Gastroesophageal sphincter (tissue), 4 donors: ENCODE measurements around the gene ALKBH3. TPM values are rescaled to one million over a fixed set of nuclear protein-coding genes. Genes with fewer than 3 reads are reported as not detected.

ENCODE experiments used
- ATAC-seq: fragments of 150-250 bp; one replicate; pipeline ENCODE4 v1.9.1; 2016; ENCODE audit warnings: mild to moderate bottlenecking, moderate library complexity
- H3K27ac ChIP-seq, 4 donors: fragments of 200-600 bp; sonication (generic) in 3 of 4; 1 replicate in 3 of 4; 2 replicates in 1 of 4; pipeline ENCODE4 v1.5.1; 2016 to 2019
- H3K27me3 ChIP-seq: fragments of 200-600 bp; sonication (generic); one replicate; pipeline ENCODE4 v1.5.1; 2019
- H3K36me3 ChIP-seq, 2 donors: fragments of 200-600 bp; sonication (generic); one replicate each; pipeline ENCODE4 v1.5.1; 2019; ENCODE audit warnings: control low read depth in 1 of 2
- H3K4me1 ChIP-seq, 3 donors: fragments of 200-600 bp; sonication (generic); 1 replicate in 2 of 3; 2 replicates in 1 of 3; pipeline ENCODE4 v1.5.1; 2016 to 2019; ENCODE audit warnings: control low read depth in 2 of 3
- H3K4me3 ChIP-seq, 2 donors: fragments of 200-600 bp; sonication (generic); one replicate each; pipeline ENCODE4 v1.5.1; 2019; ENCODE audit warnings: mild to moderate bottlenecking in 1 of 2, moderate library complexity in 1 of 2
- H3K9me3 ChIP-seq, 3 donors: fragments of 200-600 bp; sonication (generic); one replicate each; pipeline ENCODE4 v1.5.1; 2017 to 2019; ENCODE audit warnings: control low read depth in 2 of 3
- CTCF ChIP-seq, 4 experiments: fragments of 200-600 bp in 2 of 4; fragments of 450-650 bp in 2 of 4; sonication (generic) in 1 of 4; IDR thresholded peaks; one replicate each; pipeline ENCODE4 v1.5.1; 2017 to 2019; ENCODE audit warnings: antibody characterized with exemption in 4 of 4, mild to moderate bottlenecking in 2 of 4, moderate library complexity in 2 of 4
- EP300 ChIP-seq: sonication (generic); formaldehyde crosslinking; IDR thresholded peaks from one replicate; pipeline ENCODE4 v1.6.1; 2017; ENCODE audit warnings: antibody characterized with exemption, mild to moderate bottlenecking
- POLR2A ChIP-seq, 2 donors: fragments of 450-650 bp; IDR thresholded peaks; one replicate each; pipeline ENCODE4 v1.6.1; 2017; ENCODE audit warnings: antibody characterized with exemption in 2 of 2, mild to moderate bottlenecking in 2 of 2, moderate library complexity in 1 of 2
- POLR2AphosphoS5 ChIP-seq: sonication (generic); formaldehyde crosslinking; IDR thresholded peaks from one replicate; pipeline ENCODE4 v1.6.1; 2017; ENCODE audit warnings: antibody characterized with exemption
- WGBS, 2 donors: methylation state at CpG; one replicate each; pipeline ENCODE4 v1.1.5; 2018; ENCODE audit warnings: low coverage in 1 of 2; 5-methylcytosine and 5-hydroxymethylcytosine counted together
- total RNA-seq, 4 donors: library from RNA; depleted of rRNA; stranded (reverse); fragments of >200 nt; gene quantifications; one replicate each; pipeline ENCODE4 v1.1.0, GENCODE V29; 2016

ALKBH3 gene
- total RNA-seq, 4 donors from 2014 or later, result 24.0 to 41.3 (median 37.1) TPM

GRCh38 chr11:43917851-43918250 lies 37.2 kb downstream of the ALKBH3 start:
- no peak overlapping the region for H3K4me3 ChIP-seq
- peak overlapping the region in 3 of 4 donors; percentile 15 to 88 (median 86) for H3K27ac ChIP-seq
- H3K27me3 ChIP-seq, result no peaks in the 10 kb centered on the region
- TF ChIP-seq POLR2AphosphoS5 (no peak), POLR2A (IDR thresholded peaks at IDR 0.05) (no peak), EP300 (no peak)
- no peak for ATAC-seq
- H3K36me3 ChIP-seq, result peaks cover 0 to 64% of the 10 kb centered on the region in 2 donors
- peaks cover 7 to 58% (median 19%) of the 10 kb centered on the region in 3 donors for H3K4me1 ChIP-seq
- 40 to 83% methylated on average over 1 of the region's 1 CpG for WGBS, 2 donors
- H3K9me3 ChIP-seq, result no peaks in the 10 kb centered on the region

GRCh38 chr11:43918662-43919061 lies 38.0 kb downstream of the ALKBH3 start:
- Histone ChIP-seq H3K27me3 (no peaks in the 10 kb centered on the region), H3K4me1 (peaks cover 12 to 66% (median 28%) of the 10 kb centered on the region in 3 donors), H3K9me3 (no peaks in the 10 kb centered on the region), H3K36me3 (peaks cover 0 to 56% of the 10 kb centered on the region in 2 donors), H3K4me3 (no peak overlapping the region), H3K27ac (peak overlapping the region in 3 of 4 donors; percentile 15 to 88 (median 86))
- TF ChIP-seq CTCF (IDR thresholded peaks at IDR 0.05), result no peak
- TF ChIP-seq EP300, result no peak
- no peak for TF ChIP-seq POLR2A (IDR thresholded peaks at IDR 0.05)
- no peak for TF ChIP-seq POLR2AphosphoS5
- no peak for ATAC-seq

- H3K27ac ChIP-seq, result peak overlapping the region; percentile 67 to 88 (median 85)
- no peak for TF ChIP-seq POLR2AphosphoS5
- TF ChIP-seq EP300, result no peak
- TF ChIP-seq POLR2A (IDR thresholded peaks at IDR 0.05), result no peak
- TF ChIP-seq CTCF (IDR thresholded peaks at IDR 0.05), result no peak
- no peak overlapping the region for H3K4me3 ChIP-seq
- no peaks in the 10 kb centered on the region for H3K9me3 ChIP-seq
- peaks cover 12 to 80% (median 38%) of the 10 kb centered on the region in 3 donors for H3K4me1 ChIP-seq
- WGBS, 2 donors, result 69 to 74% methylated on average over 9 to 10 of the region's 14 CpGs
- H3K27me3 ChIP-seq, result no peaks in the 10 kb centered on the region
- peaks cover 0 to 45% of the 10 kb centered on the region in 2 donors for H3K36me3 ChIP-seq
- no peak for ATAC-seq
These were observed 39.4 kb downstream of the ALKBH3 start for GRCh38 chr11:43919852-43920597.

- H3K9me3 ChIP-seq, result no peaks in the 10 kb centered on the region
- peak; percentile 95 for ATAC-seq
- H3K27ac ChIP-seq, result peak overlapping the region; percentile 67 to 89 (median 87)
- H3K36me3 ChIP-seq, result peaks cover 0 to 44% of the 10 kb centered on the region in 2 donors
- WGBS, 2 donors, result 46 to 49% methylated on average over 10 of the region's 10 CpGs
- H3K27me3 ChIP-seq, result no peaks in the 10 kb centered on the region
- H3K4me3 ChIP-seq, result no peak overlapping the region
- peaks cover 12 to 88% (median 45%) of the 10 kb centered on the region in 3 donors for H3K4me1 ChIP-seq
- TF ChIP-seq CTCF (IDR thresholded peaks at IDR 0.05), result no peak
- peak; percentile 99 for TF ChIP-seq POLR2AphosphoS5
- peak; percentile 78 for TF ChIP-seq EP300
- no peak for TF ChIP-seq POLR2A (IDR thresholded peaks at IDR 0.05)
These were observed 40.2 kb downstream of the ALKBH3 start for GRCh38 chr11:43920598-43921419.

GRCh38 chr11:43921561-43922294 lies 41.1 kb downstream of the ALKBH3 start:
- Histone ChIP-seq H3K4me3 (no peak overlapping the region), H3K27me3 (no peaks in the 10 kb centered on the region)
- 62 to 66% methylated on average over 6 of the region's 8 CpGs for WGBS, 2 donors

More at GRCh38 chr11:43921561-43922294, 41.1 kb downstream of the ALKBH3 start:
- ATAC-seq, result no peak
- Histone ChIP-seq H3K4me1 (peaks cover 12 to 97% (median 53%) of the 10 kb centered on the region in 3 donors), H3K27ac (peak overlapping the region; percentile 48 to 89 (median 87)), H3K36me3 (peaks cover 0 to 39% of the 10 kb centered on the region in 2 donors), H3K9me3 (no peaks in the 10 kb centered on the region)
- TF ChIP-seq CTCF (IDR thresholded peaks at IDR 0.05) (no peak), POLR2AphosphoS5 (no peak), EP300 (no peak), POLR2A (IDR thresholded peaks at IDR 0.05) (no peak)
